ENCODE data around the gene RPTOR.

The RPTOR gene

GRCh38 chr17:80970044-80970761, 425.6 kb downstream of the RPTOR start:
- DNase-seq (ENCODE audit: low spot score in 2 of 2) (peak; percentile 29 to 71), ATAC-seq (peak; percentile 71)
- H3K27ac Mint-ChIP-seq: peak overlapping the region; percentile 88
- no peaks in the 10 kb centered on the region for H3K9me3 Mint-ChIP-seq
- peak overlapping the region; percentile 30 for H3K4me3 Mint-ChIP-seq
- H3K4me1 Mint-ChIP-seq: peaks cover 8% of the 10 kb centered on the region
- H3K36me3 Mint-ChIP-seq: peaks cover 65% of the 10 kb centered on the region

GRCh38 chr17:80970762-80971703, 426.4 kb downstream of the RPTOR start:
- H3K27ac Mint-ChIP-seq: peak overlapping the region; percentile 88
- H3K9me3 Mint-ChIP-seq: no peaks in the 10 kb centered on the region
- H3K4me1 Mint-ChIP-seq: peaks cover 8% of the 10 kb centered on the region
- peak overlapping the region; percentile 30 for H3K4me3 Mint-ChIP-seq
- no peak for DNase-seq (ENCODE audit: low spot score in 2 of 2)
- ATAC-seq: no peak
- peaks cover 56% of the 10 kb centered on the region for H3K36me3 Mint-ChIP-seq

GRCh38 chr17:80971704-80972304, 427.2 kb downstream of the RPTOR start:
- Mint-ChIP-seq H3K36me3 (peaks cover 49% of the 10 kb centered on the region), H3K27ac (peak overlapping the region; percentile 88), H3K9me3 (no peaks in the 10 kb centered on the region), H3K4me3 (no peak overlapping the region), H3K4me1 (peaks cover 8% of the 10 kb centered on the region)
- DNase-seq (ENCODE audit: low spot score in 2 of 2) (no peak), ATAC-seq (no peak)

GRCh38 chr17:80976701-80977100, 432.1 kb downstream of the RPTOR start:
- Mint-ChIP-seq H3K4me1 (peaks cover 14% of the 10 kb centered on the region), H3K4me3 (no peak overlapping the region), H3K36me3 (peaks cover 15% of the 10 kb centered on the region), H3K27ac (no peak overlapping the region), H3K9me3 (peaks cover 4% of the 10 kb centered on the region)
- ATAC-seq (no peak), DNase-seq (ENCODE audit: low spot score in 2 of 2) (no peak)

- H3K36me3 Mint-ChIP-seq: peaks cover 12% of the 10 kb centered on the region
- no peak overlapping the region for H3K27ac Mint-ChIP-seq
- DNase-seq (ENCODE audit: low spot score in 2 of 2) (no peak), ATAC-seq (no peak)
- H3K4me1 Mint-ChIP-seq: peaks cover 14% of the 10 kb centered on the region
- H3K4me3 Mint-ChIP-seq: no peak overlapping the region
- H3K9me3 Mint-ChIP-seq: peaks cover 4% of the 10 kb centered on the region
These were observed 432.5 kb downstream of the RPTOR start for GRCh38 chr17:80977172-80977571.

GRCh38 chr17:80978499-80979497, 434.2 kb downstream of the RPTOR start:
- Mint-ChIP-seq H3K9me3 (peaks cover 4% of the 10 kb centered on the region), H3K4me3 (no peak overlapping the region), H3K36me3 (peaks cover 8% of the 10 kb centered on the region), H3K4me1 (peaks cover 14% of the 10 kb centered on the region), H3K27ac (peak overlapping the region; percentile 0)
- DNase-seq (ENCODE audit: low spot score in 2 of 2): no peak
- no peak for ATAC-seq

GRCh38 chr17:80979547-80980378, 435.1 kb downstream of the RPTOR start:
- H3K36me3 Mint-ChIP-seq: peaks cover 8% of the 10 kb centered on the region
- no peak overlapping the region for H3K4me3 Mint-ChIP-seq
- peaks cover 14% of the 10 kb centered on the region for H3K4me1 Mint-ChIP-seq
- DNase-seq (ENCODE audit: low spot score in 2 of 2): no peak
- peaks cover 4% of the 10 kb centered on the region for H3K9me3 Mint-ChIP-seq
- H3K27ac Mint-ChIP-seq: peak overlapping the region; percentile 0
- ATAC-seq: no peak

- Mint-ChIP-seq H3K9me3 (peaks cover 4% of the 10 kb centered on the region), H3K4me3 (peak overlapping the region; percentile 7), H3K36me3 (peaks cover 8% of the 10 kb centered on the region), H3K27ac (peak overlapping the region; percentile 0), H3K4me1 (peaks cover 14% of the 10 kb centered on the region)
- ATAC-seq (peak; percentile 92), DNase-seq (ENCODE audit: low spot score in 2 of 2) (no peak)
These were observed 435.9 kb downstream of the RPTOR start for GRCh38 chr17:80980397-80981061.

- Mint-ChIP-seq H3K9me3 (peaks cover 4% of the 10 kb centered on the region), H3K36me3 (peaks cover 8% of the 10 kb centered on the region), H3K4me3 (peak overlapping the region; percentile 7), H3K4me1 (peaks cover 14% of the 10 kb centered on the region), H3K27ac (peak overlapping the region; percentile 0)
- ATAC-seq (peak; percentile 43), DNase-seq (ENCODE audit: low spot score in 2 of 2) (peak; percentile 54 to 70)
These were observed 436.6 kb downstream of the RPTOR start for GRCh38 chr17:80981062-80981902.

- H3K36me3 Mint-ChIP-seq: peaks cover 8% of the 10 kb centered on the region
- H3K27ac Mint-ChIP-seq: no peak overlapping the region
- H3K4me3 Mint-ChIP-seq: no peak overlapping the region
- H3K4me1 Mint-ChIP-seq: peaks cover 14% of the 10 kb centered on the region
- H3K9me3 Mint-ChIP-seq: peaks cover 4% of the 10 kb centered on the region
- DNase-seq (ENCODE audit: low spot score in 2 of 2) (no peak), ATAC-seq (no peak)
These were observed 437.3 kb downstream of the RPTOR start for GRCh38 chr17:80981929-80982425.

GRCh38 chr17:80982426-80982974, 437.9 kb downstream of the RPTOR start:
- DNase-seq (ENCODE audit: low spot score in 2 of 2) (no peak), ATAC-seq (no peak)
- Mint-ChIP-seq H3K4me3 (no peak overlapping the region), H3K27ac (no peak overlapping the region), H3K36me3 (peaks cover 8% of the 10 kb centered on the region), H3K4me1 (peaks cover 14% of the 10 kb centered on the region), H3K9me3 (peaks cover 4% of the 10 kb centered on the region)

GRCh38 chr17:80983545-80983944, 438.9 kb downstream of the RPTOR start:
- ATAC-seq (no peak), DNase-seq (ENCODE audit: low spot score in 2 of 2) (no peak)
- Mint-ChIP-seq H3K4me3 (no peak overlapping the region), H3K4me1 (peaks cover 14% of the 10 kb centered on the region), H3K36me3 (peaks cover 8% of the 10 kb centered on the region), H3K9me3 (peaks cover 4% of the 10 kb centered on the region), H3K27ac (no peak overlapping the region)

All from stimulated activated effector memory CD8-positive, alpha-beta T cell treated with anti-CD3 and anti-CD28 coated beads, Interleukin-12 subunit alpha, Interleukin-12 subunit beta, amount 100 ng/mL, for 72 hours (primary cell).